ENCODE data around the gene SETD1A.

The SETD1A gene

DNA sequence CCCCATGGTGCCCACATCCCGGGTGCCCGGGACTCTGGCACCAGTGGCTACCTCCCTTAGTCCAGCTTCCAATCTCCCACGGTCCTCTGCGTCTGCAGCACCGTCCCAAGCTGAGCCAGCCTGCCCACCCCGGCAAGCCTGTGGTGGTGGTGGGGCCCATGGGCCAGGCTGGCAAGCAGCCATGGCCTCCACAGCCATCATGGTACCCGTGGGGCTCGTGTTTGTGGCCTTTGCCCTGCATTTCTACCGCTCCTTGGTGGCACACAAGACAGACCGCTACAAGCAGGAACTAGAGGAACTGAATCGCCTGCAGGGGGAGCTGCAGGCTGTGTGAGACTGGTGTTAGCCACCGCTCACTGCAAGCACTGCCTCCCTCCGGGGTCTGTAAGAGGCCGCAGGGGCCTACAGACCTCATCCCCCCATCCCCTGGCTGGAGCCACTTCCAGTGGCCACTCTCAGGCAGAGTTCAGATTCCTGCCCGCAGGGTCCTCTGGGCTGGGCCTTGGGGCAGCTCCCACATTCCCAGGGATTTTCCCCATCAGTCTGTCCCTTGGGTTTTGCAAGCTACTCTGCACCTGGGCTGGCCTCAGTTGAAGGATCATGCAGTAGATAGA is 3.9 kb upstream of the SETD1A start:
- peak; percentile 46 for DNase-seq (ENCODE audit: low spot score)

DNA sequence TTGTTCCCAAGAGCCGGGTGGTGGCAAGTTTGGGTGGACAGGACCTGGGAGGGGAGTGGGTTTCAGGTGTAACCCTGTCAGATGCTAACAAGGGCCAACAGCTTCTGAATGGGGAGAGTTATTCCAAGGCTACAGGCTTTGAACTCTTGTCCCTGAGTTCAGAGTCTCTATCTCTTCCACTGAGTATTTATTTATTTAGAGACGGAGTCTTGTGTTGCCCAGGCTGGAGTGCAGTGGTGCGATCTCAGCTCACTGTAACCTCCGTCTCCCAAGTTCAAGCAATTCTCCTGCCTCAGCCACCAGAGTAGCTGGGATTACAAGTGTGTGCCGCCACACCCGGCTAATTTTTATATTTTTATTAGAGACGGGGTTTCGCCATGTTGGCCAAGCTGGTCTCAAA is 2.6 kb upstream of the SETD1A start:
- DNase-seq (ENCODE audit: low spot score), result no peak

DNA sequence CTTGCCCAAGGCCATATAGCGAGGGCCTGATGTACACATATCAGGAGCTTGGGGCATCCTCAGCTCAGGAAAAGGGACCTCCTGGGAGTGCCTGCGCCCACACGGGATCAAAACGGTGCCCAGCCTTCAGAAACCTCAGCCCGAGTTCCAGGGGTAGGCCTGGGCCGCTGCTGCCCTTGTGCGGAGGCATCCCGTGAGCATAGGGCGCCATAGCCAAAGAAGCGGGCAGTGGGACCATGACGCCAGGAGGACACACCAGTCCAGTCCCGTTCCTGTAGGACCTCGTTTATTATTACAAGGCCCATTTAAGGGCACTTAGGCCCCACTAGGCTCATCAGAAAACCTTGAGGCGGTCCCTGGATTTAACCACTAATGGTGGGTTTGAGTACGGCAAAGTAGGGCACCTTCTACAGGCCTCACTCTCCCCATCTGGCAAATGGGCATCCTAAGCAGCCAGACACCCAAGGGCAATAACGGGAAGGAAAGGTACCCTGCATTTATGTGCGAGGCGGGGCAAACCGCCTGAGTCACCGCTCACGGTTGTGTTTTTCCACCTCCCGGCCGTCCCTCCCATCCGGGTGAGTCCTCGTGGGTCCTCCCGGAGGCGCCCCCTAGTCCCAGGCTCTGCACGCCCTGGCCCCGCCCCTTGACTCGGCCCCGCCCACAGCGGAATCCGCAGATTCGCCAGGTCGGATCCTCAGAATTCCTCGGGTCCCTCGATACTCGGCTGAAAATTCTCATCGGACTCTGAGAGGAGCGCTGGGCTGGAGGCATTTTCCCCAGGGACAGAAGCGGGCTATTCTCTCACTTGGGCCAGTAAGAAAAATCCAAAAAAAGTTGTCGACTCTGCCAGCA is 726 bp upstream of the SETD1A start:
- peak; percentile 91 for DNase-seq (ENCODE audit: low spot score)

DNA sequence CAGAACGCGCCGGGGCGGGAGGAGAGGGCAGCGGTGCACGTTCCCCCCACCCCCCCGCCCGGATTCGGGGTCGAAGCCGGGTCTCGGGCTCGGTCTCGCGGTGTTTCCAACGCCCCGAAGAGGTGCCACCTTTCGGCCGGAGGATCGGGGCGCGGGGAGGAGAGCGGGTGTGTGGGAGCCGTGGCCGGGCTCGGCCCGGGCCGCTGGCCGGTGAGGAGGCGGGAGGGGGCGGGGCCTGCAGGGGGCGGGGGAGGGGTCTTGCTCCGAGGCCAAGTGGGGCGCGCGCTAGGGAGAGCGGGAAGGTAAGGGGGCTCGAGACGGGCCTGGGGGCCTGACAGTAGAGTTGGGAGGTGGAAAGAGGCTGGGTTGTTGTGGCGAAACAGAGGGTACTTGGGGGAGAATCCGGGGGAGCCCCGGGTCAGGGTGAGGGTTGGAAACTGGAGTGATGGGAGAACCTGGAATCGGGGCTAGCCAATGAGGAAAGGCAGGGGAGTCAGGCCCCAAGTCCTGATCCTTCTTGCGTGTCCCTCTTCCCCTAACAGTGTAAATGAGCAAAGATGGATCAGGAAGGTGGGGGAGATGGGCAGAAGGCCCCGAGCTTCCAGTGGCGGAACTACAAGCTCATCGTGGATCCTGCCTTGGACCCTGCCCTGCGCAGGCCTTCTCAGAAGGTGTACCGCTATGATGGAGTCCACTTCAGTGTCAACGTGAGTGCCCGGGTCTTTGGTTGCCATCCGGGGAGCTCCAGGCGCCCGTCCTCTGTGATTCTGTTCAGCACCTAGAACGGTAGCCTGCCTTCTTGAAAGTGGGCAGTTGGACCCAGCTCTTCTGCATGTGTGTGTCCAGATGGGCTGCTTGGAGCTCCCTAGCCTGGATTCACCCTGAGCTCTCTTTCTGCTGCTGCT is 873 bp downstream of the SETD1A start:
- peak; percentile 91 for DNase-seq (ENCODE audit: low spot score)

DNA sequence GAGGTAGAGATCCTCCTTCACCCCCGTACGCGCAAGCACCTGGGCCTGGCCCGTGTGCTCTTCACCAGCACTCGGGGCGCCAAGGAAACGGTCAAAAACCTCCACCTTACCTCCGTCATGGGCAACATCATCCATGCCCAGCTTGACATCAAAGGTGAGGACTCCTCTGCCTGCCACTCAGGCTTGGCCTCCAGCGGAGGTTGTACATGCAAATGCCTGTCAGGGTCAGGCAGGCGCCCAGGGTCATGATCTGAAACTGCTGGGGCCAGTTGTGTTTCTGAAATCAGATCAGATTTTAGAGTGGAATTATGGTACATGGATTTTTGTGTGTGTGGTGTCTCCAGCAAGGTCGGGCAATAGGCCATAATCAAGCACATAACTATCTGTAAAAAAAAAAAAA is 3.8 kb downstream of the SETD1A start:
- DNase-seq (ENCODE audit: low spot score), result no peak

DNA sequence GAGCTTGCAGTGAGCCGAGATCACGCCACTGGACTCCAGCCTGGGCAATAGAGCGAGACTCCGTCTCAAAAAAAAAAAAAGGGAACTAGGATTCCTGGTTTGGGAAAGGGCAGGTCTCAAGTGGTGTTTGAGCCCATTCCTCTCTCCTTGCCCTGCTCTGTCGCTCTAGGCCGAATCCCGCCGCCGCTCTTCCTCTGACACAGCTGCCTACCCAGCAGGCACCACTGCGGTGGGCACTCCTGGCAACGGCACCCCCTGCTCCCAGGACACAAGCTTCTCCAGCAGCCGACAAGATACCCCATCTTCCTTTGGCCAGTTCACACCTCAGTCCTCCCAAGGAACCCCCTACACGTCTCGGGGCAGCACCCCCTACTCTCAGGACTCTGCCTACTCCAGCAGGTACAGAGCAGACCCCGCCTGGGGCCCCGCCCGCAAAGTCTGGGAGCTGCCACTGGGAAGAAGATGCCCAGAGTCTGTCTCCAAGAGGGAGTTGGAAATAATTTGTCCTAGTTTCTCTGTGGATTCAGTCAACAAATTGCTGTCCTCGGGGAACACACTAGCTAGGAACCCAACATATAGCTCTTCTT is 6.5 kb downstream of the SETD1A start:
- no peak for DNase-seq (ENCODE audit: low spot score)

DNA sequence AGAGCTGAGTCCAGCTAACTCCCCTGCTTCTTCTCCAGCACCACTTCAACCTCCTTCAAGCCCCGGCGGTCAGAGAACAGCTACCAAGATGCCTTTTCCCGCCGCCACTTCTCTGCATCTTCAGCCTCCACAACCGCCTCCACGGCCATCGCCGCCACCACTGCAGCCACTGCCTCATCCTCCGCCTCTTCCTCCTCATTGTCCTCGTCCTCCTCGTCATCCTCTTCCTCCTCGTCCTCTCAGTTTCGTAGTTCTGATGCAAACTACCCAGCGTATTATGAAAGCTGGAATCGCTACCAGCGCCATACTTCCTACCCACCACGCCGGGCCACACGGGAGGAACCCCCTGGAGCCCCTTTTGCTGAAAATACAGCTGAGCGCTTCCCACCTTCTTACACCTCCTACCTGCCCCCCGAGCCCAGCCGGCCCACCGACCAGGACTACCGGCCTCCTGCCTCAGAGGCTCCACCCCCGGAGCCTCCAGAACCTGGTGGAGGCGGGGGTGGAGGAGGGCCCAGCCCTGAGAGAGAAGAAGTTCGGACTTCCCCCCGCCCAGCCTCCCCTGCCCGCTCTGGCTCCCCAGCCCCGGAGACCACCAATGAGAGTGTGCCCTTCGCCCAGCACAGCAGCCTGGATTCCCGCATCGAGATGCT is 7.1 kb downstream of the SETD1A start:
- no peak for DNase-seq (ENCODE audit: low spot score)

DNA sequence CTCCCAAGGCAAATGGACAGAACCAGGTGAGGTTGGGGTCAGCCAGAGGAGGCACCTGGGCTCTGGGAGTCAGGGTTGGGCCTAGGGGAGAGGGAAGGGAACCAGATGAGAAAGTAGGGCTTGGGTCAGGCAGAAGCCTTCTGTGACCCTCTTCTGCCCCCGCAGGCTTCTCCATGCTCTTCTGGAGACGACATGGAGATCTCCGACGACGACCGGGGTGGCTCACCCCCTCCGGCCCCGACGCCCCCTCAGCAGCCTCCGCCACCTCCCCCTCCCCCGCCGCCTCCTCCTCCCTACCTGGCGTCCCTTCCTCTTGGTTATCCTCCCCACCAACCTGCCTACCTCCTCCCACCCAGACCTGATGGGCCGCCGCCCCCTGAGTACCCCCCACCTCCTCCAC is 7.9 kb downstream of the SETD1A start:
- no peak for DNase-seq (ENCODE audit: low spot score)

DNA sequence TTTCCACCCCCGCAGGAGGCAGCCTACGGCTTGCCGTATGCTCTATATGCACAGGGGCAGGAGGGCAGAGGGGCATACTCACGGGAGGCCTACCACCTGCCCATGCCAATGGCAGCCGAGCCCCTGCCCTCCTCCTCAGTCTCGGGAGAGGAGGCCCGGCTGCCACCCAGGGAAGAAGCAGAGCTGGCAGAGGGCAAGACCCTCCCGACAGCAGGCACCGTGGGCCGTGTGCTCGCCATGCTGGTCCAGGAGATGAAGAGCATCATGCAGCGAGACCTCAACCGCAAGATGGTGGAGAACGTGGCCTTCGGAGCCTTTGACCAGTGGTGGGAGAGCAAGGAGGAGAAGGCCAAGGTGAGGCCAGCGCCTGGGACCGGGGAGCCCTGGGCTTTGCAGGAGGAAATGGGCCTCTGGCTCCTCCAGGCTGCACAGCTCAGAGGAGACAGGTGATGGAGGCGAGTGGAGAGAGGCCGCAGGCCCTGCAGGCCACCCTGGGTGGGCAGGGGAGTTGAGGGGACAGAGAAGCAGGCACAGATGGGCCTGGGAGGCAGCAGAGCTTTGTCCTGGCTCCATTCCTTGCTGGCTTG is 8.6 kb downstream of the SETD1A start:
- DNase-seq (ENCODE audit: low spot score), result no peak

DNA sequence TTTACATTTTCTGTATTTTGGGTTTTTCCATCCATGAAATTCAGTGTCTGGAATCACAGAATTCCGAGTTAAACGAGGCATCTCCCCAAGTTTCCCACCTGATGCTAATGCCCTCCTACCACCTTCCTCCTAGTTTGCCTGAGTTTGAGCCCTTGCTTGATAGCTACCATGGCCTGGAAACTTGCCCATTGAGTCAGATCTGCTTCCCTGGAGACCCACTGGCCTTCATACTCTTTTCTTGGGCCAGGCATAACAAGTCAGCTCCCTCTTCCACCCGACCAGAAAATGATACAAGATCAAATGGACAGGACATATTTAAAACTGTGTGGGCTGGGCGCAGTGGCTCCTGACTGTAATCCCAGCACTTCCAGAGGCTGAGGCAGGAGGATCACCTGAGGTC is 10.2 kb downstream of the SETD1A start:
- no peak for DNase-seq (ENCODE audit: low spot score)

DNA sequence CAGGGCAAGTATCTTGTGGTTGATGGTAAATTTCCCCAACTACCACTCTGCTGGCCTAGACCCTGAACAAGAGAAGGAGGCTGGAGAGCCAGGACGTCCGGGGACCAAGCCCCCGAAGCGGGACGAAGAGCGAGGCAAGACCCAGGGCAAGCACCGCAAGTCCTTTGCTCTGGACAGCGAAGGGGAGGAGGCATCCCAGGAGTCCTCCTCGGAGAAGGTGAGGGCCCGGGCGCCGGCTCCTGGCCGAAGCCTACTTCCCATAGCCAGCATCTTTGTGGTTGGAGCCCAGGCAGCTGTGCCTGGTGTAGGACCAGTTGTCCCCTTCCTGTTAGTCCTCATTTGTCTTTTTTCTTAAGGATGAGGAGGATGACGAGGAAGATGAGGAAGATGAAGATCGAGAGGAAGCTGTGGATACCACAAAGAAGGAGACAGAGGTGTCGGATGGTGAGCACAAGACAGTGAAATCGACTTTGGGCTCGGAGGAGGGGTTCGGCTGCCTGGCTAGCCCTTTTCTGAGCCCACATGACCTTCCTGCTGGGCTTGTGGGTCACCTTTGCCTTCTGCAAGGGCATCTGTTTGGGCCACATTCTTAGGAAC is 11.8 kb downstream of the SETD1A start:
- no peak for DNase-seq (ENCODE audit: low spot score)

DNA sequence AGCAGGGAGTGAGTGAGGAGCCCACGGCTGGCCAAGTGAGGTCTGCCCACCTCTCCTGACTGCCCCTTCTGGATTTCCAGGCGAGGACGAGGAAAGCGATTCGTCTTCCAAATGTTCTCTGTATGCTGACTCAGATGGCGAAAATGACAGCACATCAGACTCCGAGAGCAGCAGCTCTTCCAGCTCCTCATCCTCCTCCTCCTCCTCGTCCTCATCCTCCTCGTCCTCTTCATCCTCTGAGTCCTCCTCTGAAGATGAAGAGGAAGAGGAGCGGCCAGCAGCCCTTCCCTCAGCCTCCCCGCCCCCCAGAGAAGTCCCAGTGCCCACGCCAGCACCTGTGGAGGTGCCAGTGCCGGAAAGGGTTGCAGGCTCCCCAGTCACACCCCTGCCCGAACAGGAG is 13.7 kb downstream of the SETD1A start:
- no peak for DNase-seq (ENCODE audit: low spot score)

DNA sequence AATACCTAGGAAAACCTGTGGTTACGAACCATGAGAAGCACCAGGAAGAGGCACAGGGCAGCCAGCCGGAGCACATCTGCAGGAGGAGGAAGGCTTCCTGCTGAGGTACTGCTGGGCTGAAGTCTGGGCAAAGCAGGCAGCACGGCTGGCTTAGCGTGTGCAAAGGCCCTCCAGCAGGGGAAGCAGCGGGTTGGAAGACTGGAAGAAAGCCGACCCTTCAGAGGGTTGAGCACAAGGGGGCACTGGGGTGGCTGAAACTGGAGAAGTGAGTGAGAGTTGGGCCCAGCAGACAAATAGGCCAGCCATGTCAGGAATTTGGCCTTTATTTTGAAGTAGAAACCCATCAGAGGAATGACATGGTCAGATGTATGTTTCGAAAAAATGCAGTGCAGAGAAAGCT is 15.3 kb downstream of the SETD1A start:
- peak; percentile 60 for DNase-seq (ENCODE audit: low spot score)

DNA sequence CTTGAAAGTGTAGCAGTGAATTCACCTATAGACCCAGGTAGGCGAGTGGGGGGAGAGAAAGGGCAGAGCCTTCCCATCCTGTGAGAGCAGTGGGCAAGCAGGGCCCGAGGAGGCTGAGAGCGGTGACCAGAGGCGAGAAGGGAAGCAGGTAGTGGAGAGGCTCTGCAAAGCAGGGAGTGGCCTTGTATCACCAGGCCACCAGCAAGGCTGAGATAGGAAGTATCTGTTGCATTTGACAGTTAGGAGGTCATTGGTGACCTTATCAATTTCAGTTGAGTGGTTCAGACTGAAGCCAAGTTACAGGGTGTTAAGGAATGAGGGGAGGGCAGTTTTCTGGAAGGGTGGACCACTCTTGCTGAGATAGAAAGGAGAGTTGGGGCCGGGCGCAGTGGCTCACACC is 16.8 kb downstream of the SETD1A start:
- no peak for DNase-seq (ENCODE audit: low spot score)

DNA sequence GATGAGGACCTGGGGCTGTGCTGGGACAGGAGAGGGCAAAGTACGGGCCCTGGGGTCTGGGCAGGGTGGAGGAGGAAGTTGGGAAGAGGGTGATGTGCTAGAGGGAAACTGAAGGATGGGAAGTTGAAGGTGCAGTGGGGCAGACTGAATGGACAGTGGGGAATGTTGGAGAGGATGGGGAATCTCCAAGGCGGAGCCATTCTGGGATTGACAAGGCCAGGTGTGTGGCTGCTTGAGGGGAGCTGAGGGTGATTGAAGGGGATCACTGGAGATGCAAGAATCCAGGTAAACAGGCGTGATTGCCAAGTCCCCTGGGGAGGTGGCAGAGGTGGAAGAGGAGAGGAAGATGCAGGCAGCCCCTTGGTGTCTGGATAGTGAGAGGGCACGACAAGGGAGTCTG is 18.9 kb downstream of the SETD1A start:
- DNase-seq (ENCODE audit: low spot score), result no peak

DNA sequence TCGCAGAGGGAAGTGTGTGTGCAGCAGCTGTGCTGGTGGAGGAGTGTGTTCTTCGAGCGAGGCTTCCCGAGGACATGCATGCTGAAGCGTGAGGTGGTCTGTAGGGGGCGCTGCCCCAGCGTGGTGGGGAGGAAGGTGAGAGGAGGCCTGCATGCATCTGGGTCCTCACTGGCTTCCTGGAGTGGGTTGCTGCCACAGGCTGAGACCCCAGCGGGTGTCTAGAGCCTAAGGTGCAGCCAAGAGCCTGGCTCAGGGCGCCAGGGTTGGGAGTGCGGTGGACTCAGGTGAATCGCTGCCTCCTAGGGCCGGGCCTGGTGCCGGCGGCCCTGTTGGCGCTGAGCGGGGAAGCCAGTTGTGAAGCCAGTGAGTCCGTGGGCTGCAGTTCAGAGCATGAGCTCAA is 19.9 kb downstream of the SETD1A start:
- DNase-seq (ENCODE audit: low spot score), result no peak

DNA sequence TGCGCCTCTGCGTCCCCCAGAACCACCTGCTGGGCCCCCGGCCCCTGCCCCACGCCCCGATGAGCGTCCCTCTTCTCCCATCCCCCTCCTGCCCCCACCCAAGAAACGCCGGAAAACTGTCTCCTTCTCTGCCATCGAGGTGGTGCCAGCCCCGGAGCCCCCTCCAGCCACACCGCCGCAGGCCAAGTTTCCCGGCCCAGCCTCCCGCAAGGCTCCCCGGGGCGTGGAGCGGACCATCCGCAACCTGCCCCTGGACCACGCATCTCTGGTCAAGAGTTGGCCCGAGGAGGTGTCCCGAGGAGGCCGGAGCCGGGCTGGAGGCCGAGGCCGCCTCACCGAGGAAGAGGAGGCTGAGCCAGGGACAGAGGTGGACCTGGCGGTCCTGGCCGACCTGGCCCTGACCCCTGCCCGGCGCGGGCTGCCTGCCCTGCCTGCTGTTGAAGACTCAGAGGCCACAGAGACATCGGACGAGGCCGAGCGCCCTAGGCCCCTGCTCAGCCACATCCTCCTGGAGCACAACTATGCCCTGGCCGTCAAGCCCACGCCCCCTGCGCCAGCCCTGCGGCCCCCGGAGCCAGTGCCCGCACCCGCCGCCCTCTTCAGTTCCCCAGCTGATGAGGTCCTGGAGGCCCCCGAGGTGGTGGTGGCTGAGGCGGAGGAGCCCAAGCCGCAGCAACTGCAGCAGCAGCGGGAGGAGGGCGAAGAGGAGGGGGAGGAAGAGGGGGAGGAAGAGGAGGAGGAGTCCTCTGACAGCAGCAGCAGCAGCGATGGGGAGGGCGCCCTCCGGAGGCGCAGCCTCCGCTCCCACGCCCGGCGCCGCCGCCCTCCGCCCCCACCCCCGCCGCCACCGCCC is 21.8 kb downstream of the SETD1A start:
- no peak for DNase-seq (ENCODE audit: low spot score)

DNA sequence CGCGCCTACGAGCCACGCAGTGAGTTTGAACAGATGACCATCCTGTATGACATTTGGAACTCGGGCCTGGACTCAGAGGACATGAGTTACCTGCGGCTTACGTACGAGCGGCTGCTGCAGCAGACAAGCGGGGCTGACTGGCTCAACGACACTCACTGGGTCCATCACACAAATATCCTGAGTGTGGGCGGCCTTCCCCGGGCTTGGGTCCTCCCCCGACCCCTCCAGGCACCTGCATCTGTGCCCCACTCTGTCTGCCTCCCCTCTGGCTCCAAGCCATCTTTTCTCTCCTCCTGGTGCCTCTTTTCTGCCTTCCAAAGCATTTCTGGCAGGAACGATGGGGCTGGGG is 22.4 kb downstream of the SETD1A start:
- DNase-seq (ENCODE audit: low spot score), result no peak

DNA sequence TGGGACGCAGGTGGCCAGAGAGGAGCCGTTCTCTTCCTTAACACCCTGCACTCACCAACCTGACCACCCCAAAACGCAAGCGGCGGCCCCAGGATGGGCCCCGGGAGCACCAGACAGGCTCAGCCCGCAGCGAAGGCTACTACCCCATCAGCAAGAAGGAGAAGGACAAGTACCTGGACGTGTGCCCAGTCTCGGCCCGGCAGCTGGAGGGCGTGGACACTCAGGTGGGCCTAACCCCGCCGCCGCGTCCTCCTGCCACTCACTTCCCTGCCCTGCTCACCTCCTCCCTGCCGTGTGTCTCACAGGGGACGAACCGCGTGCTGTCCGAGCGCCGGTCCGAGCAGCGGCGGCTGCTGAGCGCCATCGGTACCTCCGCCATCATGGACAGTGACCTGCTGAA is 22.9 kb downstream of the SETD1A start:
- DNase-seq (ENCODE audit: low spot score), result no peak

DNA sequence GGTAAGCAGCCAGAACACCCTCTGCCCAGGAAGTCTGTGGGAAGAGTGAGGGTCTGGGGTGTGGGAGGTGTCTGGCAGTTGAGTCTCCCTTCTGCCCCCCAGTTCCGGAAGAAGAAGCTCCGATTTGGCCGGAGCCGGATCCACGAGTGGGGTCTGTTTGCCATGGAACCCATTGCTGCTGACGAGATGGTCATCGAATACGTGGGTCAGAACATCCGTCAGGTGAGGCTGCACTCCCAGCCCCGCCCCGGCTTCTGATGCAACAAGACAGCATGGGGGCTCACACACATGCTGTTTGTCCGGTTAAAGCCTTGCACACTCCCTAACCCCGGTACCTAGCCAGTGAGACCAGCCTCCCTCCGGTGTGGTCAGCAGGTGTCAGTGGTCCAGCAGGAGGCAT is 23.4 kb downstream of the SETD1A start:
- DNase-seq (ENCODE audit: low spot score), result no peak
